Measurements from ENCODE around the gene ASNSD1. TPM values are rescaled to one million over a fixed set of nuclear protein-coding genes. Genes with fewer than 3 reads are reported as not detected.

The ASNSD1 gene
- total RNA-seq, 1 donor from 2014 or later = 31.7 TPM

GRCh38 chr2:189659734-189660133 lies 1.5 kb upstream of the ASNSD1 start:
- no peak for TF ChIP-seq CTCF (IDR thresholded peaks at IDR 0.05; ENCODE audit: insufficient read depth, low read depth, low read length)
- TF ChIP-seq EZH2 (IDR thresholded peaks at IDR 0.05; ENCODE audit: insufficient read depth, low read length) = no peak
- Histone ChIP-seq H3K79me2 (ENCODE audit: insufficient read depth, low read length) (peaks cover 31% of the 10 kb centered on the region), H2AFZ (ENCODE audit: low read depth, low read length) (no peak overlapping the region), H3K4me1 (ENCODE audit: insufficient read depth, low read length) (peaks cover 10% of the 10 kb centered on the region), H3K9me3 (ENCODE audit: insufficient read depth, low read depth, low read length) (no peaks in the 10 kb centered on the region), H3K4me3 (ENCODE audit: insufficient read depth, low read depth, low read length) (no peak overlapping the region), H4K20me1 (ENCODE audit: insufficient read depth, low read length) (peaks cover 7% of the 10 kb centered on the region), H3K27ac (ENCODE audit: low read depth, low read length) (no peak overlapping the region), H3K27me3 (ENCODE audit: insufficient read depth, low read length) (no peaks in the 10 kb centered on the region), H3K9ac (ENCODE audit: low read length) (no peak overlapping the region), H3K36me3 (ENCODE audit: insufficient read depth, low read length) (no peaks in the 10 kb centered on the region), H3K4me2 (ENCODE audit: low read length) (no peak overlapping the region)
- Mint-ChIP-seq H3K36me3 (ENCODE audit: low read depth, unreplicated experiment) (peaks cover 2% of the 10 kb centered on the region), H3K4me3 (ENCODE audit: unreplicated experiment) (no peak overlapping the region), H3K27ac (ENCODE audit: unreplicated experiment) (no peak overlapping the region), H3K4me1 (ENCODE audit: low read depth, unreplicated experiment) (peaks cover 7% of the 10 kb centered on the region), H3K9me3 (ENCODE audit: unreplicated experiment) (no peaks in the 10 kb centered on the region), H3K27me3 (ENCODE audit: low read depth, unreplicated experiment) (no peaks in the 10 kb centered on the region)
- DNase-seq (ENCODE audit: low read depth) (no peak), FAIRE-seq (no peak)

- no peak overlapping the region for H3K9ac ChIP-seq (ENCODE audit: low read length)
- peaks cover 3% of the 10 kb centered on the region for H3K36me3 ChIP-seq (ENCODE audit: insufficient read depth, low read length)
- H3K27me3 ChIP-seq (ENCODE audit: insufficient read depth, low read length) = no peaks in the 10 kb centered on the region
- no peaks in the 10 kb centered on the region for H3K9me3 ChIP-seq (ENCODE audit: insufficient read depth, low read depth, low read length)
- Mint-ChIP-seq H3K36me3 (ENCODE audit: low read depth, unreplicated experiment) (peaks cover 2% of the 10 kb centered on the region), H3K4me1 (ENCODE audit: low read depth, unreplicated experiment) (peaks cover 7% of the 10 kb centered on the region), H3K27me3 (ENCODE audit: low read depth, unreplicated experiment) (no peaks in the 10 kb centered on the region), H3K4me3 (ENCODE audit: unreplicated experiment) (no peak overlapping the region), H3K9me3 (ENCODE audit: unreplicated experiment) (no peaks in the 10 kb centered on the region), H3K27ac (ENCODE audit: unreplicated experiment) (no peak overlapping the region)
- H3K27ac ChIP-seq (ENCODE audit: low read depth, low read length) = no peak overlapping the region
- peaks cover 38% of the 10 kb centered on the region for H3K79me2 ChIP-seq (ENCODE audit: insufficient read depth, low read length)
- H4K20me1 ChIP-seq (ENCODE audit: insufficient read depth, low read length) = peaks cover 7% of the 10 kb centered on the region
- H3K4me1 ChIP-seq (ENCODE audit: insufficient read depth, low read length) = peaks cover 10% of the 10 kb centered on the region
- no peak for FAIRE-seq
- DNase-seq (ENCODE audit: low read depth) = no peak
- H2AFZ ChIP-seq (ENCODE audit: low read depth, low read length) = no peak overlapping the region
- no peak overlapping the region for H3K4me3 ChIP-seq (ENCODE audit: insufficient read depth, low read depth, low read length)
- peak overlapping the region; percentile 42 for H3K4me2 ChIP-seq (ENCODE audit: low read length)
- TF ChIP-seq EZH2 (IDR thresholded peaks at IDR 0.05; ENCODE audit: insufficient read depth, low read length) (no peak), CTCF (IDR thresholded peaks at IDR 0.05; ENCODE audit: insufficient read depth, low read depth, low read length) (no peak)
These were observed 484 bp upstream of the ASNSD1 start for GRCh38 chr2:189660803-189661147.

- Mint-ChIP-seq H3K36me3 (ENCODE audit: low read depth, unreplicated experiment) (peaks cover 3% of the 10 kb centered on the region), H3K9me3 (ENCODE audit: unreplicated experiment) (no peaks in the 10 kb centered on the region), H3K27me3 (ENCODE audit: low read depth, unreplicated experiment) (no peaks in the 10 kb centered on the region), H3K27ac (ENCODE audit: unreplicated experiment) (no peak overlapping the region), H3K4me1 (ENCODE audit: low read depth, unreplicated experiment) (peaks cover 7% of the 10 kb centered on the region), H3K4me3 (ENCODE audit: unreplicated experiment) (no peak overlapping the region)
- TF ChIP-seq EZH2 (IDR thresholded peaks at IDR 0.05; ENCODE audit: insufficient read depth, low read length) = no peak
- no peak for TF ChIP-seq CTCF (IDR thresholded peaks at IDR 0.05; ENCODE audit: insufficient read depth, low read depth, low read length)
- FAIRE-seq = no peak
- Histone ChIP-seq H3K36me3 (ENCODE audit: insufficient read depth, low read length) (peaks cover 14% of the 10 kb centered on the region), H4K20me1 (ENCODE audit: insufficient read depth, low read length) (peaks cover 10% of the 10 kb centered on the region), H3K9me3 (ENCODE audit: insufficient read depth, low read depth, low read length) (no peaks in the 10 kb centered on the region), H3K4me1 (ENCODE audit: insufficient read depth, low read length) (peaks cover 10% of the 10 kb centered on the region), H3K4me3 (ENCODE audit: insufficient read depth, low read depth, low read length) (peak overlapping the region; percentile 90), H3K4me2 (ENCODE audit: low read length) (peak overlapping the region; percentile 90), H3K27me3 (ENCODE audit: insufficient read depth, low read length) (no peaks in the 10 kb centered on the region), H3K9ac (ENCODE audit: low read length) (peak overlapping the region; percentile 95), H3K27ac (ENCODE audit: low read depth, low read length) (peak overlapping the region; percentile 87), H3K79me2 (ENCODE audit: insufficient read depth, low read length) (peaks cover 40% of the 10 kb centered on the region), H2AFZ (ENCODE audit: low read depth, low read length) (peak overlapping the region; percentile 96)
- DNase-seq (ENCODE audit: low read depth) = no peak
These were observed 680 bp downstream of the ASNSD1 start for GRCh38 chr2:189661957-189662321.

Data from astrocyte (in vitro differentiated cells and primary cell).